HEK293 (cell line): ENCODE data around the gene PDE6C.

Experiments
- FEZF1 ChIP-seq: fragments of 450-650 bp; formaldehyde crosslinking; IDR thresholded peaks from 2 replicates; pipeline ENCODE4 v1.5.1; 2016; ENCODE audit warnings: missing biosample characterization, missing genetic modification characterization
- IKZF3 ChIP-seq: fragments of 450-650 bp; IDR thresholded peaks from 2 replicates; pipeline ENCODE4 v1.5.0; 2018; ENCODE audit warnings: missing biosample characterization, mild to moderate bottlenecking, missing genetic modification characterization, moderate library complexity
- KLF1 ChIP-seq: fragments of 450-650 bp; formaldehyde crosslinking; IDR thresholded peaks from 2 replicates; pipeline ENCODE4 v1.5.1; 2016; ENCODE audit warnings: missing biosample characterization, missing genetic modification characterization
- MYNN ChIP-seq: fragments of 450-650 bp; formaldehyde crosslinking; IDR thresholded peaks from 2 replicates; pipeline ENCODE4 v1.5.1; 2016; ENCODE audit warnings: missing biosample characterization, missing genetic modification characterization, borderline replicate concordance
- PBX3 ChIP-seq: sonication (generic); formaldehyde crosslinking; IDR thresholded peaks from 2 replicates; pipeline ENCODE4 v1.8.1; 2022; ENCODE audit warnings: mild to moderate bottlenecking, moderate library complexity, missing genetic modification reagents
- SCRT1 ChIP-seq: fragments of 450-650 bp; formaldehyde crosslinking; IDR thresholded peaks from 2 replicates; pipeline ENCODE4 v1.5.1; 2016; ENCODE audit warnings: missing biosample characterization, missing genetic modification characterization, borderline replicate concordance
- SP7 ChIP-seq: fragments of 450-650 bp; formaldehyde crosslinking; IDR thresholded peaks from 2 replicates; pipeline ENCODE4 v1.5.1; 2016; ENCODE audit warnings: missing biosample characterization, missing genetic modification characterization
- TRIM28 ChIP-seq: IDR thresholded peaks from 2 replicates; pipeline ENCODE4 v1.6.1; 2011; ENCODE audit warnings: low read length, control low read depth, borderline replicate concordance
- YY2 ChIP-seq: fragments of 450-650 bp; formaldehyde crosslinking; IDR thresholded peaks from 2 replicates; pipeline ENCODE4 v1.5.1; 2016; ENCODE audit warnings: missing biosample characterization, missing genetic modification characterization
- ZEB2 ChIP-seq: fragments of 450-650 bp; formaldehyde crosslinking; IDR thresholded peaks from 2 replicates; pipeline ENCODE4 v1.5.1; 2016; ENCODE audit warnings: missing biosample characterization, missing genetic modification characterization
- ZFP3 ChIP-seq: fragments of 450-650 bp; formaldehyde crosslinking; IDR thresholded peaks from 2 replicates; pipeline ENCODE4 v1.5.1; 2016; ENCODE audit warnings: low read depth, missing biosample characterization, missing genetic modification characterization
- ZFP69B ChIP-seq: fragments of 450-650 bp; formaldehyde crosslinking; IDR thresholded peaks from 2 replicates; pipeline ENCODE4 v1.5.1; 2016; ENCODE audit warnings: missing biosample characterization, missing genetic modification characterization
- ZNF138 ChIP-seq: fragments of 450-650 bp; formaldehyde crosslinking; IDR thresholded peaks from 2 replicates; pipeline ENCODE4 v1.5.1; 2016; ENCODE audit warnings: missing biosample characterization, missing genetic modification characterization, borderline replicate concordance
- ZNF157 ChIP-seq: fragments of 450-650 bp; formaldehyde crosslinking; IDR thresholded peaks from 2 replicates; pipeline ENCODE4 v1.5.1; 2016; ENCODE audit warnings: missing biosample characterization, missing genetic modification characterization
- ZNF175 ChIP-seq: fragments of 450-650 bp; formaldehyde crosslinking; IDR thresholded peaks from 2 replicates; pipeline ENCODE4 v1.5.1; 2016; ENCODE audit warnings: missing biosample characterization, missing genetic modification characterization
- ZNF266 ChIP-seq: fragments of 450-650 bp; formaldehyde crosslinking; IDR thresholded peaks from 2 replicates; pipeline ENCODE4 v1.5.1; 2016; ENCODE audit warnings: missing biosample characterization, missing genetic modification characterization, low read depth
- ZNF274 ChIP-seq, 2 experiments: fragments of 200-500 bp in 1 of 2; fragments of 450-650 bp in 1 of 2; sonication (Bioruptor generic) in 1 of 2; formaldehyde crosslinking in 1 of 2; IDR thresholded peaks; 2 replicates each; pipeline versions ENCODE4 v1.5.1 to v1.6.1; 2014 to 2016; ENCODE audit warnings: borderline replicate concordance in 1 of 2, inconsistent platforms in 1 of 2, low read length in 1 of 2, missing biosample characterization in 1 of 2, missing genetic modification characterization in 1 of 2
- ZNF391 ChIP-seq: fragments of 450-650 bp; formaldehyde crosslinking; IDR thresholded peaks from 2 replicates; pipeline ENCODE4 v1.5.1; 2016; ENCODE audit warnings: low read depth, missing biosample characterization, missing genetic modification characterization, borderline replicate concordance
- ZNF404 ChIP-seq: fragments of 450-650 bp; formaldehyde crosslinking; IDR thresholded peaks from 2 replicates; pipeline ENCODE4 v1.5.1; 2017; ENCODE audit warnings: missing biosample characterization, missing genetic modification characterization
- ZNF514 ChIP-seq: fragments of 450-650 bp; formaldehyde crosslinking; IDR thresholded peaks from 2 replicates; pipeline ENCODE4 v1.5.1; 2016; ENCODE audit warnings: missing biosample characterization, missing genetic modification characterization
- ZNF521 ChIP-seq: fragments of 450-650 bp; formaldehyde crosslinking; IDR thresholded peaks from 2 replicates; pipeline ENCODE4 v1.5.1; 2017; ENCODE audit warnings: missing biosample characterization, mild to moderate bottlenecking, missing genetic modification characterization
- ZNF549 ChIP-seq: fragments of 450-650 bp; IDR thresholded peaks from 2 replicates; pipeline ENCODE4 v1.5.1; 2018; ENCODE audit warnings: missing biosample characterization, missing genetic modification characterization, mild to moderate bottlenecking, inconsistent platforms, moderate library complexity
- ZNF585B ChIP-seq: fragments of 450-650 bp; formaldehyde crosslinking; IDR thresholded peaks from 2 replicates; pipeline ENCODE4 v1.5.1; 2016; ENCODE audit warnings: missing biosample characterization, missing genetic modification characterization
- ZNF610 ChIP-seq: fragments of 450-650 bp; formaldehyde crosslinking; IDR thresholded peaks from 2 replicates; pipeline ENCODE4 v1.5.1; 2016; ENCODE audit warnings: missing biosample characterization, missing genetic modification characterization, borderline replicate concordance
- ZNF660 ChIP-seq: fragments of 450-650 bp; IDR thresholded peaks from 2 replicates; pipeline ENCODE4 v1.5.1; 2018; ENCODE audit warnings: missing biosample characterization, mild to moderate bottlenecking, missing genetic modification characterization
- ZNF670 ChIP-seq: fragments of 450-650 bp; formaldehyde crosslinking; IDR thresholded peaks from 2 replicates; pipeline ENCODE4 v1.5.1; 2016; ENCODE audit warnings: missing biosample characterization, missing genetic modification characterization, low read depth
- ZNF701 ChIP-seq: fragments of 450-650 bp; formaldehyde crosslinking; IDR thresholded peaks from 2 replicates; pipeline ENCODE4 v1.5.1; 2016; ENCODE audit warnings: missing biosample characterization, missing genetic modification characterization
- ZNF707 ChIP-seq: fragments of 450-650 bp; formaldehyde crosslinking; IDR thresholded peaks from 2 replicates; pipeline ENCODE4 v1.5.1; 2016; ENCODE audit warnings: missing biosample characterization, missing genetic modification characterization
- ZNF747 ChIP-seq: fragments of 450-650 bp; formaldehyde crosslinking; IDR thresholded peaks from 2 replicates; pipeline ENCODE4 v1.5.1; 2016; ENCODE audit warnings: missing biosample characterization, missing genetic modification characterization
- TF ChIP-seq, protein P1 (sequence below): fragments of 450-650 bp; IDR thresholded peaks from 2 replicates; pipeline ENCODE4 v1.5.1; 2018; ENCODE audit warnings: missing biosample characterization, missing genetic modification characterization
- TF ChIP-seq, protein P2 (sequence below): fragments of 450-650 bp; IDR thresholded peaks from 2 replicates; pipeline ENCODE4 v1.5.1; 2018; ENCODE audit warnings: missing biosample characterization, mild to moderate bottlenecking, missing genetic modification characterization
- TF ChIP-seq, protein P3 (sequence below): fragments of 450-650 bp; formaldehyde crosslinking; IDR thresholded peaks from 2 replicates; pipeline ENCODE4 v1.5.1; 2016; ENCODE audit warnings: missing biosample characterization, missing genetic modification characterization, low read depth

PDE6C gene

GRCh38 chr10:93702210-93703001, 90.1 kb downstream of the PDE6C start, which contains the start of gene FRA10AC1 (continued):
- no peak; the same call in 1 of the 2 replicates for TF ChIP-seq ZNF514 (tag by site-specific recombination)
- peak; percentile 82; the same call in 1 of the 2 replicates for TF ChIP-seq MYNN
- no peak for TF ChIP-seq ZNF175 (tag by site-specific recombination)
- peak; percentile 100 for TF ChIP-seq ZNF660
- 0 out of 2 replicates have a peak, but pooled peaks have one; percentile 36 for TF ChIP-seq ZNF157 (tag by site-specific recombination)
- TF ChIP-seq ZNF707 (tag by site-specific recombination), result peak; percentile 60; the same call in 1 of the 2 replicates
- no peak for TF ChIP-seq ZNF138 (tag by site-specific recombination)
- TF ChIP-seq ZNF610 (tag by site-specific recombination), result peak; percentile 92
- peak; percentile 64; the same call in 1 of the 2 replicates for TF ChIP-seq TRIM28
- TF ChIP-seq, protein P1, sequence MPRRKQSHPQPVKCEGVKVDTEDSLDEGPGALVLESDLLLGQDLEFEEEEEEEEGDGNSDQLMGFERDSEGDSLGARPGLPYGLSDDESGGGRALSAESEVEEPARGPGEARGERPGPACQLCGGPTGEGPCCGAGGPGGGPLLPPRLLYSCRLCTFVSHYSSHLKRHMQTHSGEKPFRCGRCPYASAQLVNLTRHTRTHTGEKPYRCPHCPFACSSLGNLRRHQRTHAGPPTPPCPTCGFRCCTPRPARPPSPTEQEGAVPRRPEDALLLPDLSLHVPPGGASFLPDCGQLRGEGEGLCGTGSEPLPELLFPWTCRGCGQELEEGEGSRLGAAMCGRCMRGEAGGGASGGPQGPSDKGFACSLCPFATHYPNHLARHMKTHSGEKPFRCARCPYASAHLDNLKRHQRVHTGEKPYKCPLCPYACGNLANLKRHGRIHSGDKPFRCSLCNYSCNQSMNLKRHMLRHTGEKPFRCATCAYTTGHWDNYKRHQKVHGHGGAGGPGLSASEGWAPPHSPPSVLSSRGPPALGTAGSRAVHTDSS (tag by site-specific recombination), result peak; percentile 66
- TF ChIP-seq ZEB2 (tag by site-specific recombination), result peak; percentile 91
- no peak for TF ChIP-seq ZNF266
- TF ChIP-seq YY2 (tag by site-specific recombination), result peak; percentile 85
- TF ChIP-seq ZFP69B, result peak; percentile 93
- no peak for TF ChIP-seq ZNF549 (tag by site-specific recombination)
- 0 out of 2 replicates have a peak, but pooled peaks have one; percentile 74 for TF ChIP-seq ZNF747 (tag by site-specific recombination)
- no peak for TF ChIP-seq ZNF404 (tag by site-specific recombination)
- peak; percentile 65; the same call in 1 of the 2 replicates for TF ChIP-seq SCRT1 (tag by site-specific recombination)
- TF ChIP-seq FEZF1 (tag by site-specific recombination), result peak; percentile 59; the same call in 1 of the 2 replicates
- TF ChIP-seq ZNF274 (IDR thresholded peaks at IDR 0.05; ENCODE audit: low read length), result no peak
- TF ChIP-seq ZNF274 (tag by site-specific recombination; IDR thresholded peaks at IDR 0.05; ENCODE audit: borderline replicate concordance), result no peak
- TF ChIP-seq ZNF521 (tag by site-specific recombination), result no peak
- TF ChIP-seq IKZF3, result peak; percentile 94
- TF ChIP-seq ZNF670 (tag by site-specific recombination), result no peak
- TF ChIP-seq PBX3 (CRISPR knock-in tag), result peak; percentile 94
- TF ChIP-seq ZNF585B (tag by site-specific recombination), result no peak
- no peak for TF ChIP-seq ZFP3 (tag by site-specific recombination)
- TF ChIP-seq, protein P2, sequence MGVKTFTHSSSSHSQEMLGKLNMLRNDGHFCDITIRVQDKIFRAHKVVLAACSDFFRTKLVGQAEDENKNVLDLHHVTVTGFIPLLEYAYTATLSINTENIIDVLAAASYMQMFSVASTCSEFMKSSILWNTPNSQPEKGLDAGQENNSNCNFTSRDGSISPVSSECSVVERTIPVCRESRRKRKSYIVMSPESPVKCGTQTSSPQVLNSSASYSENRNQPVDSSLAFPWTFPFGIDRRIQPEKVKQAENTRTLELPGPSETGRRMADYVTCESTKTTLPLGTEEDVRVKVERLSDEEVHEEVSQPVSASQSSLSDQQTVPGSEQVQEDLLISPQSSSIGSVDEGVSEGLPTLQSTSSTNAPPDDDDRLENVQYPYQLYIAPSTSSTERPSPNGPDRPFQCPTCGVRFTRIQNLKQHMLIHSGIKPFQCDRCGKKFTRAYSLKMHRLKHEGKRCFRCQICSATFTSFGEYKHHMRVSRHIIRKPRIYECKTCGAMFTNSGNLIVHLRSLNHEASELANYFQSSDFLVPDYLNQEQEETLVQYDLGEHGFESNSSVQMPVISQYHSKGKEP (tag by site-specific recombination), result peak; percentile 71
- 0 out of 2 replicates have a peak, but pooled peaks have one; percentile 29 for TF ChIP-seq ZNF701
- TF ChIP-seq KLF1, result peak; percentile 66; the same call in 1 of the 2 replicates
- peak; percentile 97 for TF ChIP-seq SP7 (tag by site-specific recombination)
- TF ChIP-seq, protein P3, sequence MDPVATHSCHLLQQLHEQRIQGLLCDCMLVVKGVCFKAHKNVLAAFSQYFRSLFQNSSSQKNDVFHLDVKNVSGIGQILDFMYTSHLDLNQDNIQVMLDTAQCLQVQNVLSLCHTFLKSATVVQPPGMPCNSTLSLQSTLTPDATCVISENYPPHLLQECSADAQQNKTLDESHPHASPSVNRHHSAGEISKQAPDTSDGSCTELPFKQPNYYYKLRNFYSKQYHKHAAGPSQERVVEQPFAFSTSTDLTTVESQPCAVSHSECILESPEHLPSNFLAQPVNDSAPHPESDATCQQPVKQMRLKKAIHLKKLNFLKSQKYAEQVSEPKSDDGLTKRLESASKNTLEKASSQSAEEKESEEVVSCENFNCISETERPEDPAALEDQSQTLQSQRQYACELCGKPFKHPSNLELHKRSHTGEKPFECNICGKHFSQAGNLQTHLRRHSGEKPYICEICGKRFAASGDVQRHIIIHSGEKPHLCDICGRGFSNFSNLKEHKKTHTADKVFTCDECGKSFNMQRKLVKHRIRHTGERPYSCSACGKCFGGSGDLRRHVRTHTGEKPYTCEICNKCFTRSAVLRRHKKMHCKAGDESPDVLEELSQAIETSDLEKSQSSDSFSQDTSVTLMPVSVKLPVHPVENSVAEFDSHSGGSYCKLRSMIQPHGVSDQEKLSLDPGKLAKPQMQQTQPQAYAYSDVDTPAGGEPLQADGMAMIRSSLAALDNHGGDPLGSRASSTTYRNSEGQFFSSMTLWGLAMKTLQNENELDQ, result no peak
- peak; percentile 100 for TF ChIP-seq ZNF391
